Measurements from ENCODE around the gene ZNF20.

The ZNF20 gene

DNA sequence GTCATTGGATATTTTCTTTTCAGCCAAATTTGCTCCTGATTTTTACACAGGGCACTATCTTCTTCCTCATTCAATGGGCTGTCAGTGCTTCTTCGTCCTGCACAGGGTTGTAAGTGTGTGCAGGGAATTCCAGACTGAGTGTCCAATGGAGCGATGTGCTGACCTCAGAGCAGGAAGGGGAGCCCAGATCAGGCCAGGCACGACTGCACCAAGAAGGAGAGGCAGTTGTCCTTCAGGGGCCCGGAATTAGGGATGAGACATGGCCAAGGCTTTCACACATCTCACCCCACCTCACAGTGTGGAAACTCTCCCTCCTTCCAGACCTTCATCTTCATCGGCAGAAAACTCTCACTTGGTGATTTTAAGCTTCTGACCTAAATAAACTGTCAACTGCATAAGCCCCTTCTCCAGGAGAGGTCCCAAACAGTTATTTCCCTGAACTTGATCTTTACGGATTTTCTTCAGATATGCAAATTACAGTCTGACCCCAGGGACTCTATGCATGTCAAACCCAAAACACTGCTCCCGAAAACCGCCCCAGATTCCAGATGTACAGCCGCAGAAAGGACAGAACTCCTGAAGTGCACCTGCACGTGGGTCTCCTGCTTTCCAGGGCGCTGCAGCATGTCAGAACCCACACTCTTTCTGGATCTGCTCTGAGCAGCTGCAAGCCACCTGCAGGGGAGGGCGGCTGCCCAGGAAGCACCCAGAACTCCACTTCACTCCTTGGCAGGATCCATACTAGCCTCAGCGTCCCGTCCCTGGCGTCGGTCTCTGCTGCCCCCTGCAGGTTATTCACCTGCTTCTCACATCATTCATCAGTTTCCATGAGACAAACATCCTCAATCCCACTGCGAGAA, 625 bp upstream of the ZNF20 start:
- H2BK15ac ChIP-seq (ENCODE audit: low read length): no peak overlapping the region
- peaks cover 32 to 65% of the 10 kb centered on the region in 2 donors for H3K9me3 ChIP-seq (replicated peaks in 1 of 2; ENCODE audit: control insufficient read depth in 2 of 2, insufficient read depth in 1 of 2, low read depth in 1 of 2, low read length in 2 of 2)
- peak; percentile 72 for DNase-seq (ENCODE audit: low spot score)
- H3K14ac ChIP-seq (ENCODE audit: low read length): no peak overlapping the region
- H4K8ac ChIP-seq (ENCODE audit: low read depth, low read length): no peak overlapping the region
- H3K4me3 ChIP-seq (ENCODE audit: low read length in 2 of 2): peak overlapping the region in 1 of 2 donors; percentile 87
- H2BK5ac ChIP-seq (ENCODE audit: low read length): peak overlapping the region; percentile 19
- H3K9ac ChIP-seq (ENCODE audit: low read depth, low read length, poor library complexity): no peak overlapping the region
- no peak overlapping the region for H3K27ac ChIP-seq (replicated peaks; ENCODE audit: low read length)
- H3K4me1 ChIP-seq (ENCODE audit: control insufficient read depth in 2 of 2, insufficient read depth in 1 of 2, low read depth in 1 of 2, low read length in 2 of 2): peaks cover 7 to 8% of the 10 kb centered on the region in 2 donors
- peak overlapping the region; percentile 72 for H3K18ac ChIP-seq (ENCODE audit: low read length)
- peak overlapping the region; percentile 52 for H3K23ac ChIP-seq (ENCODE audit: low read depth, low read length, poor library complexity)
- H3K36me3 ChIP-seq (replicated peaks in 1 of 2; ENCODE audit: control insufficient read depth in 2 of 2, insufficient read depth in 2 of 2, low read length in 2 of 2): peaks cover 33 to 80% of the 10 kb centered on the region in 2 donors
- no peak overlapping the region for H4K91ac ChIP-seq (ENCODE audit: low read depth, low read length, poor library complexity)
- H2AK5ac ChIP-seq (ENCODE audit: low read depth, low read length): peak overlapping the region; percentile 58
- no peak overlapping the region for H2BK120ac ChIP-seq (ENCODE audit: low read depth, low read length)
- H2AFZ ChIP-seq (ENCODE audit: low read length): peak overlapping the region; percentile 90
- H3K4me2 ChIP-seq (ENCODE audit: insufficient read depth, low read length, poor library complexity, severe bottlenecking): peak overlapping the region; percentile 50
- no peak overlapping the region for H3K4ac ChIP-seq (ENCODE audit: low read length)
- no CpG with 5 or more reads among the region's 17 CpGs for WGBS, 2 donors (ENCODE audit: extremely low coverage in 2 of 2, insufficient read length in 2 of 2, insufficient replicate concordance in 1 of 2)
- no peaks in the 10 kb centered on the region for H3K27me3 ChIP-seq (ENCODE audit: control insufficient read depth in 3 of 3, insufficient read depth in 3 of 3, low read depth in 1 of 3, low read length in 3 of 3)
- no peak overlapping the region for H2BK12ac ChIP-seq (ENCODE audit: low read length)
- no peaks in the 10 kb centered on the region for H3K79me1 ChIP-seq (ENCODE audit: low read depth, low read length)

DNA sequence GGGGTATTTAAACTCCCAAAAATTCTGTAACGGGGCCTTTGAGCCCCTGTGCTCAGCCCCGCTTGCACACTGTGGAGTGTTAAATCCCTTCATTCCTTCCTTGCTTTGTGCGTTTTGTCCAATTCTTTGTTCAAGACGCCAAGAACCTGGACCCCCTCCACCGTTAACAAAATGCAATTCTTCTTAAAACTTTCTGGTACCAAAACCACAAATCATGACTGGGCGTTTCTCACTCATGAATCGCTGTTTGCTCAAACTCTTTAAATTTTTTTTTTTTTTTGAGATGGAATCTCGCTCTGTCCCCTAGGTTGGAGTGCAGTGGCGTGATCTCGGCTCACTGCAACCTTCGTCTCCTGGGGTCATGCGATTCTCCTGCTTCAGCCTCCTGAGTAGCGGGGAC, 881 bp downstream of the ZNF20 start:
- DNase-seq (ENCODE audit: low spot score): no peak
- Histone ChIP-seq H2BK120ac (ENCODE audit: low read depth, low read length) (no peak overlapping the region), H3K9me3 (replicated peaks in 1 of 2; ENCODE audit: control insufficient read depth in 2 of 2, insufficient read depth in 1 of 2, low read depth in 1 of 2, low read length in 2 of 2) (peaks cover 29 to 66% of the 10 kb centered on the region in 2 donors), H3K4me2 (ENCODE audit: insufficient read depth, low read length, poor library complexity, severe bottlenecking) (peak overlapping the region; percentile 45), H3K27ac (replicated peaks; ENCODE audit: low read length) (peak overlapping the region; percentile 83), H4K91ac (ENCODE audit: low read depth, low read length, poor library complexity) (no peak overlapping the region), H3K27me3 (ENCODE audit: control insufficient read depth in 3 of 3, insufficient read depth in 3 of 3, low read depth in 1 of 3, low read length in 3 of 3) (no peaks in the 10 kb centered on the region), H3K79me1 (ENCODE audit: low read depth, low read length) (no peaks in the 10 kb centered on the region), H3K4me3 (ENCODE audit: low read length in 2 of 2) (peak overlapping the region; percentile 87), H3K4me1 (ENCODE audit: control insufficient read depth in 2 of 2, insufficient read depth in 1 of 2, low read depth in 1 of 2, low read length in 2 of 2) (peaks cover 7 to 8% of the 10 kb centered on the region in 2 donors), H2AK5ac (ENCODE audit: low read depth, low read length) (no peak overlapping the region), H3K14ac (ENCODE audit: low read length) (no peak overlapping the region), H3K18ac (ENCODE audit: low read length) (no peak overlapping the region), H2BK15ac (ENCODE audit: low read length) (no peak overlapping the region), H2BK12ac (ENCODE audit: low read length) (no peak overlapping the region), H2BK5ac (ENCODE audit: low read length) (no peak overlapping the region), H3K4ac (ENCODE audit: low read length) (no peak overlapping the region), H3K23ac (ENCODE audit: low read depth, low read length, poor library complexity) (no peak overlapping the region), H4K8ac (ENCODE audit: low read depth, low read length) (no peak overlapping the region), H2AFZ (ENCODE audit: low read length) (no peak overlapping the region), H3K9ac (ENCODE audit: low read depth, low read length, poor library complexity) (no peak overlapping the region), H3K36me3 (replicated peaks in 1 of 2; ENCODE audit: control insufficient read depth in 2 of 2, insufficient read depth in 2 of 2, low read length in 2 of 2) (peaks cover 33 to 80% of the 10 kb centered on the region in 2 donors)
- no CpG with 5 or more reads among the region's 13 CpGs for whole genome bisulfite sequencing, 2 donors (ENCODE audit: extremely low coverage in 2 of 2, insufficient read length in 2 of 2, insufficient replicate concordance in 1 of 2)

DNA sequence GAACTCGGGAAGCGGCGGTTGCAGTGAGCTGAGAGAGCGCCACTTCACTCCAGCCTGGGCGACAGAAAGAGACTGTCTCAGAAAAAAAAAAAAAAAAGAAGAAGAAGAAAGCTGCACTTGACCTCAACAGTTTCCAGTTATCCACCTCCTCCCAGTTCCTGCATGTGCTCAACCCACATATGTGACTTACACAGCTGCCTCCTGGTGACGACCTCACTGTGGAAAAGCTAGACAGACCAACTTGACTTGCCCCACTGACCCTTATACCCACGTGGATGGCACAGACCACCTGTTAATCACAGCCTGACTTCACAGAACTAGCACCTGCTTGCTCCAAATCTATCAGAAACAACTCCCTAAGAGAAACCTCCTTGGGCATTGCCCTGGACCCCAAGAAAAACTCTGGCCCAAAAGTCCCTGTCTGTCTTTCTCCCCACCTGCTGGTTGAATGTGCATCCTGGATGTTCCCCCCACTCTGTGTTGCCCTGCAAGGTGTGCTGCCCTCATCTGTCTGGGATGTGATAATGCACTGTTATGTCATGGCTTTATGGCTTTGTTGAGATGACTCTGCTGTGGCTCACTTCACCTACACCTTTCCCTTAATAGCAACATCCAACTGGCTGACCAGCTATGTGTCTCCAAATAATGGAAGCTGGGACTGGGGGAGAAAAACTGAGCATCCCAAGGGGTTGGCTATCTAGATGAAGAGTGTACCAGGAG, 2.8 kb downstream of the ZNF20 start:
- Histone ChIP-seq H4K8ac (ENCODE audit: low read depth, low read length) (no peak overlapping the region), H2BK12ac (ENCODE audit: low read length) (no peak overlapping the region), H3K18ac (ENCODE audit: low read length) (no peak overlapping the region), H2AK5ac (ENCODE audit: low read depth, low read length) (no peak overlapping the region), H4K91ac (ENCODE audit: low read depth, low read length, poor library complexity) (no peak overlapping the region), H3K4me3 (ENCODE audit: low read length in 2 of 2) (peak overlapping the region in 1 of 2 donors; percentile 60), H2BK15ac (ENCODE audit: low read length) (no peak overlapping the region), H3K4me1 (ENCODE audit: control insufficient read depth in 2 of 2, insufficient read depth in 1 of 2, low read depth in 1 of 2, low read length in 2 of 2) (peaks cover 7 to 8% of the 10 kb centered on the region in 2 donors), H2BK5ac (ENCODE audit: low read length) (no peak overlapping the region), H3K9me3 (replicated peaks in 1 of 2; ENCODE audit: control insufficient read depth in 2 of 2, insufficient read depth in 1 of 2, low read depth in 1 of 2, low read length in 2 of 2) (peaks cover 39 to 71% of the 10 kb centered on the region in 2 donors), H3K23ac (ENCODE audit: low read depth, low read length, poor library complexity) (no peak overlapping the region), H3K79me1 (ENCODE audit: low read depth, low read length) (no peaks in the 10 kb centered on the region), H3K4me2 (ENCODE audit: insufficient read depth, low read length, poor library complexity, severe bottlenecking) (no peak overlapping the region), H3K14ac (ENCODE audit: low read length) (no peak overlapping the region), H3K9ac (ENCODE audit: low read depth, low read length, poor library complexity) (no peak overlapping the region), H3K36me3 (replicated peaks in 1 of 2; ENCODE audit: control insufficient read depth in 2 of 2, insufficient read depth in 2 of 2, low read length in 2 of 2) (peaks cover 47 to 81% of the 10 kb centered on the region in 2 donors), H2AFZ (ENCODE audit: low read length) (no peak overlapping the region), H3K27me3 (ENCODE audit: control insufficient read depth in 3 of 3, insufficient read depth in 3 of 3, low read depth in 1 of 3, low read length in 3 of 3) (no peaks in the 10 kb centered on the region), H3K27ac (replicated peaks; ENCODE audit: low read length) (no peak overlapping the region), H2BK120ac (ENCODE audit: low read depth, low read length) (no peak overlapping the region), H3K4ac (ENCODE audit: low read length) (no peak overlapping the region)
- no CpG with 5 or more reads among the region's 7 CpGs for WGBS, 2 donors (ENCODE audit: extremely low coverage in 2 of 2, insufficient read length in 2 of 2, insufficient replicate concordance in 1 of 2)
- no peak for DNase-seq (ENCODE audit: low spot score)

- H3K4me2 ChIP-seq (ENCODE audit: insufficient read depth, low read length, poor library complexity, severe bottlenecking): no peak overlapping the region
- H2AFZ ChIP-seq (ENCODE audit: low read length): no peak overlapping the region
- no peak overlapping the region for H3K4me3 ChIP-seq (ENCODE audit: low read length in 2 of 2)
- no peak overlapping the region for H3K14ac ChIP-seq (ENCODE audit: low read length)
- no peak overlapping the region for H4K91ac ChIP-seq (ENCODE audit: low read depth, low read length, poor library complexity)
- no peak for DNase-seq (ENCODE audit: low spot score)
- no peak overlapping the region for H3K27ac ChIP-seq (replicated peaks; ENCODE audit: low read length)
- H3K9ac ChIP-seq (ENCODE audit: low read depth, low read length, poor library complexity): no peak overlapping the region
- no peak overlapping the region for H4K8ac ChIP-seq (ENCODE audit: low read depth, low read length)
- no CpG with 5 or more reads among the region's 3 CpGs for WGBS, 2 donors (ENCODE audit: extremely low coverage in 2 of 2, insufficient read length in 2 of 2, insufficient replicate concordance in 1 of 2)
- H3K9me3 ChIP-seq (replicated peaks in 1 of 2; ENCODE audit: control insufficient read depth in 2 of 2, insufficient read depth in 1 of 2, low read depth in 1 of 2, low read length in 2 of 2): peaks cover 48 to 90% of the 10 kb centered on the region in 2 donors
- H3K79me1 ChIP-seq (ENCODE audit: low read depth, low read length): no peaks in the 10 kb centered on the region
- no peak overlapping the region for H3K23ac ChIP-seq (ENCODE audit: low read depth, low read length, poor library complexity)
- H3K4me1 ChIP-seq (ENCODE audit: control insufficient read depth in 2 of 2, insufficient read depth in 1 of 2, low read depth in 1 of 2, low read length in 2 of 2): no peaks in the 10 kb centered on the region
- H2BK12ac ChIP-seq (ENCODE audit: low read length): no peak overlapping the region
- no peak overlapping the region for H2AK5ac ChIP-seq (ENCODE audit: low read depth, low read length)
- H3K27me3 ChIP-seq (ENCODE audit: control insufficient read depth in 3 of 3, insufficient read depth in 3 of 3, low read depth in 1 of 3, low read length in 3 of 3): no peaks in the 10 kb centered on the region
- no peak overlapping the region for H2BK15ac ChIP-seq (ENCODE audit: low read length)
- H3K18ac ChIP-seq (ENCODE audit: low read length): no peak overlapping the region
- H3K36me3 ChIP-seq (replicated peaks in 1 of 2; ENCODE audit: control insufficient read depth in 2 of 2, insufficient read depth in 2 of 2, low read length in 2 of 2): peaks cover 50 to 82% of the 10 kb centered on the region in 2 donors
- H2BK120ac ChIP-seq (ENCODE audit: low read depth, low read length): no peak overlapping the region
- H3K4ac ChIP-seq (ENCODE audit: low read length): no peak overlapping the region
- no peak overlapping the region for H2BK5ac ChIP-seq (ENCODE audit: low read length)
Measured at GRCh38 chr19:12133069-12133468, 7.1 kb downstream of the ZNF20 start.

All from neuronal stem cell (in vitro differentiated cells).